Chondrocyte (in vitro differentiated cells): Measurements from ENCODE around the gene IER5. TPM values are rescaled to one million over a fixed set of nuclear protein-coding genes. Genes with fewer than 3 reads are reported as not detected.
A peak's percentile ranks its signal among the peaks of the same experiment; 100 is the strongest.
"Not testable (repeated sequence)": the region's sequence is repeated elsewhere in the genome, so short reads cannot be mapped to it uniquely, and the experiment has no call there.

Source experiments
- DNase-seq: peaks from one replicate; pipeline ENCODE4 v3.0.0; 2021; ENCODE audit warnings: mixed read lengths, low spot score
- H3K27ac Mint-ChIP-seq: one replicate; pipeline ENCODE4 v1.8.0; 2021; ENCODE audit warnings: mild to moderate bottlenecking, moderate library complexity, mixed read lengths; ENCODE audit not compliant: unreplicated experiment
- H3K27me3 Mint-ChIP-seq: 2 replicates; pipeline ENCODE4 v1.8.0; 2021; ENCODE audit warnings: low read depth, mixed read lengths
- H3K36me3 Mint-ChIP-seq: 2 replicates; pipeline ENCODE4 v1.8.0; 2021; ENCODE audit warnings: low read depth, mixed read lengths
- H3K4me1 Mint-ChIP-seq: 2 replicates; pipeline ENCODE4 v1.8.0; 2021; ENCODE audit warnings: low read depth, mild to moderate bottlenecking, mixed read lengths
- H3K4me3 Mint-ChIP-seq: one replicate; pipeline ENCODE4 v1.8.0; 2021; ENCODE audit warnings: mild to moderate bottlenecking, moderate library complexity, mixed read lengths; ENCODE audit not compliant: unreplicated experiment
- H3K9me3 Mint-ChIP-seq: 2 replicates; pipeline ENCODE4 v1.8.0; 2021; ENCODE audit warnings: low read depth, mixed read lengths
- CTCF ChIP-seq: fragments of 200-600 bp; sonication (generic); IDR thresholded peaks from 2 replicates; pipeline ENCODE4 v1.5.0; 2021; ENCODE audit warnings: antibody characterized with exemption, mild to moderate bottlenecking, moderate library complexity
- total RNA-seq: library from RNA; stranded (reverse); gene quantifications from 3 replicates; pipeline ENCODE4 v1.2.1, GENCODE V29; 2021

The IER5 gene
- total RNA-seq, 1 donor from 2014 or later: 15.6 TPM

- H3K4me3 Mint-ChIP-seq: no peak overlapping the region
- no peaks in the 10 kb centered on the region for H3K9me3 Mint-ChIP-seq
- no peak for DNase-seq
- H3K27ac Mint-ChIP-seq: no peak overlapping the region
- H3K4me1 Mint-ChIP-seq: peaks cover 27% of the 10 kb centered on the region
- H3K36me3 Mint-ChIP-seq: no peaks in the 10 kb centered on the region
- TF ChIP-seq CTCF: no peak
- no peaks in the 10 kb centered on the region for H3K27me3 Mint-ChIP-seq
Observed at GRCh38 chr1:181111559-181111958, 23.1 kb downstream of the IER5 start.

GRCh38 chr1:181112071-181112929 is 23.8 kb downstream of the IER5 start:
- Mint-ChIP-seq H3K4me3 (no peak overlapping the region), H3K27ac (peak overlapping the region; percentile 85), H3K4me1 (peaks cover 32% of the 10 kb centered on the region), H3K27me3 (no peaks in the 10 kb centered on the region), H3K36me3 (no peaks in the 10 kb centered on the region), H3K9me3 (no peaks in the 10 kb centered on the region)
- no peak for TF ChIP-seq CTCF
- DNase-seq: no peak

- TF ChIP-seq CTCF: no peak
- Mint-ChIP-seq H3K36me3 (no peaks in the 10 kb centered on the region), H3K4me1 (peaks cover 38% of the 10 kb centered on the region), H3K27ac (peak overlapping the region; percentile 85), H3K27me3 (no peaks in the 10 kb centered on the region), H3K9me3 (no peaks in the 10 kb centered on the region), H3K4me3 (no peak overlapping the region)
- no peak for DNase-seq
Observed at GRCh38 chr1:181113059-181113641, 24.6 kb downstream of the IER5 start.

GRCh38 chr1:181114574-181115367 is 26.3 kb downstream of the IER5 start:
- Mint-ChIP-seq H3K9me3 (no peaks in the 10 kb centered on the region), H3K27ac (no peak overlapping the region), H3K27me3 (no peaks in the 10 kb centered on the region), H3K36me3 (no peaks in the 10 kb centered on the region), H3K4me3 (no peak overlapping the region), H3K4me1 (peaks cover 53% of the 10 kb centered on the region)
- DNase-seq: no peak
- TF ChIP-seq CTCF: no peak

GRCh38 chr1:181115368-181115684 is 26.8 kb downstream of the IER5 start:
- no peaks in the 10 kb centered on the region for H3K9me3 Mint-ChIP-seq
- no peak overlapping the region for H3K4me3 Mint-ChIP-seq
- H3K4me1 Mint-ChIP-seq: peaks cover 56% of the 10 kb centered on the region
- DNase-seq: no peak
- H3K27me3 Mint-ChIP-seq: no peaks in the 10 kb centered on the region
- H3K27ac Mint-ChIP-seq: no peak overlapping the region
- TF ChIP-seq CTCF: no peak
- no peaks in the 10 kb centered on the region for H3K36me3 Mint-ChIP-seq

GRCh38 chr1:181115971-181116370 is 27.5 kb downstream of the IER5 start:
- H3K9me3 Mint-ChIP-seq, H3K27me3 Mint-ChIP-seq, H3K36me3 Mint-ChIP-seq, DNase-seq, H3K27ac Mint-ChIP-seq, H3K4me3 Mint-ChIP-seq: not testable (repeated sequence)
- H3K4me1 Mint-ChIP-seq: peaks cover 61% of the 10 kb centered on the region
